NK-92 (cell line): ENCODE data around the gene NLRP10.

Experiments used
- DNase-seq: peaks from one replicate; lab custom pipeline; 2025; ENCODE audit not compliant: unreplicated experiment; lab: John Stamatoyannopoulos, UW

NLRP10 gene

DNA sequence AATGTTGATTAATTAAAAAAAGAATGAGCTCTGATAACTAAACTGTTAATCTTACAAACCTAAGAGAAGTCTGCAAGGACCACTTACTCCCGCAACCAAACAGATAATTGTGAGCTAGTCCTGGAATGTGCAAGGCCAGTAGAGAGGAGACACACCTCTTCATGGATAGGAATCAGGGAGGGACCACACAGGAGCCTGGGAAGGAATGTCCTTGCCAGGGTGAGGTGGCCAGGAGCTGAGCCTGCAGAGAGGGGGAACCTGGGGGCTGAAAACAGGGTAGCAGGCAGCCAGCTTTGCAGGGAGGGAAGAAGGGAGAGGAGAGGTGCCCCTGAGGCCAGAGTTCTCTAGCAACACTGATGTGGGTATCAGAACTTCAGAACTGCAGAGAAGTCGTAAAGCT, 9.4 kb upstream of the NLRP10 start:
- DNase-seq: no peak

DNA sequence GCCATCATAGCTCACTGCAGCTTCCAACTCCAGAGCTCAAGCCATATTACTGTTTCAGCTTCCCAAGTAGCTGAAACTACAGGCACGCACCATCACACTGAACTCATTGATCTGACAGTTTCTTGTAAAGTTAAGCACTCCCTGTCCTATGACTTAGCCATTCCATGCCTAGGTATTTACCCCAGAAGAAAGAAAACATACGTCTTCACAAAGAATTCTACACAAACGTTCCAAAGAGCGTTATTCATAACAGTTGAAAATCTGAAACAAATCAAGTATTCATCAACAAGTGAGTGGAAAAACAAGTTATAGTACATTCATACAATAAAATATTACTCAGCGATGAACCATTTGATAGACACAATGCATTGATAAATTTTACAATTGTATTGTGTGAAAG, 7.8 kb upstream of the NLRP10 start:
- no peak for DNase-seq

DNA sequence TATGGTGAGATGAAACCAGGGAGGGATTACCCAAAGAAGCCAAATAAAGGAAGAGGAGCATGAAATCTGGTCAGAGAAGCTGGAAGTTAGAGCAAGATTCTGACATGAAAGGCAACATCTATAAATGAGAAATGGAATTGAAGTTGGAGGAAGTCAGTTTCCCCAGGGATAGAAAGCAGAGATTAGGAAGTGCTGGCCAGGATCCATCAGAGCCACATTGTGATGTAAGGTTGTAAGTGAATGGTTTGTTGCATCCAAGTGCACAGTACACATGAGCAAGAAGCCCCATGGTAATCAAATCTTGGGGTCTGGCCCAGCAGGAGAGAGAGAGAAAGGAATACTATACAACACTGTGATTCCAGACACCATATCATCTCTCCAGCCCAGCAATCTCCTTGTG, 6.6 kb upstream of the NLRP10 start:
- DNase-seq: no peak

DNA sequence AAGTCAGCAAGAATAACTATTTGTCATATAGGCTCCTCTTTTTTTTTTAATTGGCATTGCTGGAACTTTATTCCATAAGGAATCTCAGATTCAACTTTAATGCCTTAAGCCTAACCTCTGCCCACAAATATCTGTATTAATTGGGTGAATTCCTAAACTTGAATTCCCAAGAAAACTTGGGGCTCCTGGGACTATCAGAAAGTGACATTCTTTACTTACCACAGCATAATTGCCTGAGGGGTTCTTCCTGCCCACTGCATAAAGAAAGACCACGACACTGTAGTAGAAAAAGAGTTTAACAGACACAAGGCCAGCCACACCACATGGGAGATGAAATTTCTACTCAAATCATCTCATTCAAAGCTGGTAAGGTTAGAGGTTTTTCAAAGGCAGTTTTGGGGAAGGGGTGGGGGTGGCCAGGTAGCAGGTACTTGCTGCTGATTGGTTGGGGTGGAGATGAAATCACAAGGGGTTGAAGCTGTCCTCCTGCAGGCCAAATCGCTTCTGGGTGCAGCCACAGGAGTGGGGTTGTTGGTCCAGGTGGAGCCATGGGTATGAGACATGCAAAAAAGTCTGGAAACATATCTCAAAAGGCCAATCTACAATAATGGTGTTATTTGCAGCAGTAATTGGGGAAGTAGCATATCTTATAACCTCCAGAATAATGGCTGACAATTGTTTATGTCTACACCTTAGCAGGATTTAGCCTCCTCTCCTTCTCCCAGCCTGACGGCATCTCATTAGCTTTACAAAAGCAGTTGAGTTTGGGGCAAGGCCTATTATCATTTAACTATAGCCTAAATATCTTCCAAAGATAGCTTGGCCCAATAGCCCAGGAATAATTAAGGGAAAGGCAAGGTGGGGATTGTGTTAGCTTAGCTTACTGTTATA, 4.8 kb upstream of the NLRP10 start:
- DNase-seq: no peak

DNA sequence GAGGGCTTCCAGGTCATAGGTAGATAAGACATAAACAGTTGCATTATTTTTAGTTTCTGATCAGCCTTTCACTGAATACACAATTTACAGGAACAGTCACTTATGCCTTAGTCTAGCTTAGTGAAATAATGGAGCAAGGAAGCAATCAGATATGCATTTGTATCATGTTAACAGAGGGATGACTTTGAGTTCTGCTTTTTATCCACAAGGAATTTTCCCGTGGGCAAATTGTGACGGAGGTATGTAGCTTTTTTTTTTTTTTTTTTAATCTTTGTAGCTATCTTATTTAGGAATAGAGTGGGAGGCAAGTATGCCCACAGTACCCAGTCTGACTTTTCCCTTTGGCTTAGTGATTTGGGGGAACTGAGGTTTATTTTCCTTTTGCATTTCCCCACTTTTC, 3.4 kb upstream of the NLRP10 start:
- DNase-seq: no peak

DNA sequence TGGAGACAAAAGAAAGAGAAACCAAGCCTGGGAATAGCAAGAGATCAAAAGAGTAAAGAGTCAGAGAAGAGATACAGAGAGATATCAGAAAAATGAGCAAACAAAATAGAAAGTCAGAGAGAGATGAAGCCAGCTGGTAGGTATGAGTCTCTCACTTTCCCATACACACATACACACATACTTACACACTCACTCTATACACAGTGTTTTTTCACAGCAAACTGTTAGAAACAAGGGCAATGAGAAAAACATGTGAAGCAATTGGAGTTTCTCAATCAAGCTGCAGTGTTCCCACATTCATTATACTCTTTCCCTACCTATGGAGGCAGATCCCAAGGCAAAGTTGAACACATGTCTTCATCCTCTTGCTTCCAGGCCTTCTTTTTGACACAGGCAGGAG, 2.6 kb upstream of the NLRP10 start:
- no peak for DNase-seq

DNA sequence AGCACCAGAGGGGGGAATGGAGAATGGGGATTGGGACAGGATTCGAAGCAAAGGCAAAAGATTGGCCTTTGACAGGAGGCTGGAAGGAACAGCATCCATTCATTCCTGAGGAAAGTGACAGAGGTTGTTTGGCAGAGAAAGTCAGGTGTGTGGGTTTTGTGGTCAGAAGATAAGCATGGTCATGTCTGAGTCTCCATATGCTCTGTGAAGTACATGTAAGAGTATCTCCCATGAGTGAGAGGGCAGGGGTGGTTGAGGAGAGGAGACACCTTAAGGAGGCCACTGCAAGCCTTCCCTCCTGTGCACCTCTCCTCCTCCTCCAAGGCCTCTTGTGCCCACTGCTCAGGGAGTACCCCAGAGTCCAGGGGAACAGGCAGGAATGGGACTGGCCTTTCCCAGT, 1.9 kb upstream of the NLRP10 start:
- no peak for DNase-seq

DNA sequence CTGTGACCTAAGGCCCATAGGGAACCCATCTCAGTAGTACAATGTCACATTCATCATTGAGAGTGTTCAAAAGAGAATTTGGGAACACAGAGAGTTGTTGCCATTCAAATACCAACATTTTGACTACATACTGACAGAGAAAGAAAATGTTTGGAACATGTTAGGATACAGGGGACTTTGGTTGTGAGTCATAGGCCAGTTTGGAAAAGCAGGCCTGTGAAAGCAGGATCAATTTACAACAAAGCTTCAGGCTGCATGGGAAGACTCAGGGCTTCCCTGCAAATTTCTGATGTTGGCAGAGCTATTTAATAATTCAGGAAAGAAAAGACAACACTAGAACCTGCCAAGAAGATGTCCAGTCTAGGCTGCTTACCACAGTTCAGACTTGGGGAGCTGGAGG, 374 bp downstream of the NLRP10 start:
- no peak for DNase-seq

DNA sequence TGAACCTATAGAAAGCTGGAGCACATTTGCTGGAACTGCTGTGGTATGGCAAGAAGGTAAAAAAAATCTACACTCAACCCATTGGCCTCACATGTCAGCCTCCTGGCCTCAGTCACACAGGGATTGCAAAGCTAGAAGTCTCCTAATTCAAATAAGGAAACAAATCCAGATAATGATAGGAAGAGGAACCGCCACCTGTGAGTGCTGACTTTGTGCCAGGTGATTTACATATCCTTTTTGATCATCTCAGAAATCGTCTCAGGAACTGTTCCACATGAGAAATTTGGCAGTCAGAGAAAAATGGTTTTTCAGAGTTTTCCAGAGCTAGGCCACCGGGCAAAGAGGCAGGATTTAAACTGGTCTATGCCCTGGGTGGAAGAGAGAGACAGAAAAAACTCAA, 986 bp downstream of the NLRP10 start:
- DNase-seq: no peak

DNA sequence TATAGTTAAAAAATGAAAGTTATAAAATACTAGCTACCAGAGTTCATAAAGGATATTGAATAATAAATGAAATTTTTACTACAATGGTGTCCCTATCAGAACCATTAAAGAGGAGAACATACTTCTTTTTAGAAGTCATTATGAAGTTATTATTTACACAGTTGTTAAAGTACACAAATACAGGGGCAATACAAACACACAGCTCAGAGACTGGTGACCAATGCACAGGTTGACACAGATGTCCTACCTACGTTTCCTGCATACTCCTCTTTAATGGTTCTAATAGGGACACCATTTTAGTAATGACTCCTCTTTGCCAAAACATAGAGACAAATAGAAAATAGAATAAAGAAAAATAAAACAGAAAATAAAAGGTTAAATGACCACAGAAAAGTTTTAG, 10.1 kb downstream of the NLRP10 start:
- no peak for DNase-seq

DNA sequence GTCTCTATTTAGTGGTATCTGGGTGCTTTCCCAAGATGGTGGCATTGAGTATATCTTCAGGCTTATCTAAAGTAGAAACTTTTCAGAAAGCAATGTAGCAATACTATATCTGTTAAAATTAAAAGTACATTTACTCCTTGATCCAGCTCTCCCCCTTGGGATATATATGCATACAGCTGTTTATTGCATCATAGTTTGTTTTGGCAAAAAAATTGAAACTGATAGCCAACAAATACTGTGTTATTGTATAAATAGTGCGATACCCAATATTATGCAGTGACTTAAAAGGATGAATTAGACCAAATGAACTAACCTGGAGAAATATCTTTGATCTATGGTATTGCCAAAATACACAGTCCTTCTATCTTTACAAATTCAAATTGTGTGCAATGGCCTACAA, 15.3 kb downstream of the NLRP10 start:
- DNase-seq: no peak

DNA sequence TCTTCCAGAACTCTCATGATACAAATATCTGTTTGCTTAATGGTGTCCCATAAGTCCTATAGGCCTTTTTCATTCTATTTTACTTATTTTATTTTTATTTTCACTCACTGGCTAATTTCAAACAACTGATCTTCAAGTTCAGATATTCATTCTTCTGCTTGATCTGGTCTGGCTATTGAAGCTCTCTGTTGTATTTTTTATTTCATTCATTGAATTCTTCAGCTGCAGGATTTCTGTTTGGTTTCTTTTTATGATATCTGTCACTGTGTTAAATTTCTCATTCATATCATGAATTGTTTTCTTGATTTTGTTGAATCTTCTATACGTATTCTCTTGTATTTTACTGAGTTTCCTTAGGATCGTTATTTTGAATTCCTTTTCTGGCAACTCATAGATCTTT, 21.1 kb downstream of the NLRP10 start:
- no peak for DNase-seq

DNA sequence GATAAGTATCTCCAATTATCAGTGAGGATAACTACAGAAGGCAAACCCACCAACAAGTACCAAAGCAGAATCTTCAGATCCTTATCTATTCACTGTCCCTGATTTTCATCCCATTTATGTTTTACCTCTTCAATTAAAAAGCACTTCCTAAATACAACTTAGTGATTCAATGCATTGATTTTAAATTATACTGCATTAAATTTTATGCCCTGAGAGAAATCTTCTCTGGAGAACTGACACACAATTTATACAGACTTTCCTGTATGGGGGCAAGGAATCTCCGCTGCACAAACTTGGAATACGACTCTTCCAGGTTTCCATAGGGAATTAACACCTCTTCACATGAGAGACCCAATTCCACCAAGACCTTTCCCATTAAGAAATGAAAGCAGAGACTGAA, 23.6 kb downstream of the NLRP10 start, which contains the start of gene OR10A3:
TSS of gene OR10A3 (minus strand) at position 101 of the 400 bp plus-strand sequence. CDS start 2,188 bp downstream, outside the sequence.
- no peak for DNase-seq

DNA sequence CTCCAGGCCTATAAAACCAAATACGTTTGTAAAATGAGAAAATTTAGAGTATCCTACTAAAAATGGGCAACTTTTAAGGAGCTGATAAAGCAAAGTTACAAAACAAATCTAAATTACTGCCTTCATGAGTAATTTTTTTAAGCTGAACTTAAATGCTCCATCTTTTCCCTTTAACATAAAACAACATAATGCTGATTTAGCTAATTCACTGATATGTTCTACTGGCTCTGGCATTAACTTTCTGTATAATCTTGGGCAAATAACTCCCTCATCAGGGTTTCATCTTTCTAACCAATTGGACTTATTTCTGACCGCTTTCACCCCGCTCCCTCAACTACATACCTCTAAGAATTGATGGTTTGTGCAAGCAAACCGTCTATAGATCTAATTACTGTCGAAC, 24.1 kb downstream of the NLRP10 start:
- DNase-seq: no peak

DNA sequence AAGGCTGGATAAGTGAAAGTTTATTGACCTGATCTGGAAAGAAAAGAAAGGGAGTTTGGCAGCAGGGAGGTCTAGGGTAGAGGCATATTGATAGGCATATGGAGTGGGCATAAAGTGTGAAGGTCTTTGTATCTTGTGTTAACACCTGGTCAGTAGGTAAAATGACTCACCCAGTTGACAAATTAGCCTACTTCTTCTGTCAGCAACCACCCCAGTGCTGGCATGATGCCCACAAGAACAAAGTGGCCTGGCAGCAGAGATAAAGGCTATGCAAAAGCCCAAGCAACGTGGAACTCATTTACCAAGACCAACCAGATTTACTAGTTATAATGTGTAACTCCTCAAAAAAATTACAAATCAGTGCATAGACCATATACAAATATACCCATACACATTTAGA, 28.6 kb downstream of the NLRP10 start:
- no peak for DNase-seq

DNA sequence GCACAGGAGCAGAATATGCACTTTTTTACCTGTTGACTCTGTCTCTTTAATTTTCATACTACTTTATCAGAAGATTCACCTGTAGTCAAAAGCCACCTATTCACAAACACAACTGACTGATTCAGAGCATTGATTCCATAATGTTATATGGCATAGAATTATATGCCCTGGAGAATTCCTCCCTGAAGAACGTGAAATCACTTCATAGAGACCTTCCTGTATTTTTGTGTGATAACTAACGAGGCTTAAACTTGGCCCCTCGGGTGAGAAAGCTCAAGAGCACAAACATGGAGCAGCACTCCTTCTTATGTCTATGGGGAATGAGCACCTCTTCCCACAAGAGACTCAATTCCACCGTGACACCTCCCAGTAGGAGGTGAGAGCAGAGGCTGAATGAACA, 34.1 kb downstream of the NLRP10 start, which contains the start of gene OR10A6:
TSS of gene OR10A6 (minus strand) at position 101 of the 400 bp plus-strand sequence. CDS start 2,606 bp downstream, outside the sequence.
- no peak for DNase-seq

DNA sequence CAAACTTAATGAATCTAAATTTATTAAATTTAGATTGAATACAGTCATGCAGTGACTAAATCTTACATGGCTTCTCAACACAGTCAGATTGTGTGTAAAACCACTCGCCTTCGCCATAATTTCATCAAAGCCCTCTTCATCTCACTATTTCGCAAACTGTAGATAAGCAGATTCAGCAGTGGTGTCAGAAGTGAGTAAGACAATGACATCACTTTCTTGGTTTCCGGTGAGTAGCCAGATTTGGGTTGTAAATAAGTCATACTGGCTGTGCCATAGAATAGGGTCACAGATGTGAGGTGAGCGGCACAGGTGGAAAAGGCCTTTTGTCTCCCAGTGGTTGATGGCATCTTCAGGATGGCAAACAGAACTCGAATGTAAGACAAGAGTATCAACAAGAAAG, 37.6 kb downstream of the NLRP10 start:
- no peak for DNase-seq

DNA sequence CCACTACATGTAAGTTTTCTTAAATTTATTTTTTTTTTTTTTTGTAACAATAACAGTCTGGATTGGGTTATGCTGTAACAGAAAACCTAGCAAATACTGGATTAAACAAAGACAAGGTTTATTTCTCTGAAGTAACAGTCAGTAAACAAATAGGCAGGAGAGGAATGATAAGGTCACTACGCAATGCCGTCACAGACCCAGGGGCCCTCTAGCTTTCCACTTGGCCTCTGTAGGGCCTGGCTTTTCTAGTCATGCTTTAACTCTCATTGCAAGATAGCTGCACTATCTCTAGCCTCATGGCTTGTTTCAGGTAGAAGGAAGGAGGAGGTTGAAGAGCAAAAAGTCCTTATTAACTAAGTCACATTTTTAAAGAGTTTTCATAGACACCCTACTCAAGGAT, 40.7 kb downstream of the NLRP10 start:
- DNase-seq: no peak

DNA sequence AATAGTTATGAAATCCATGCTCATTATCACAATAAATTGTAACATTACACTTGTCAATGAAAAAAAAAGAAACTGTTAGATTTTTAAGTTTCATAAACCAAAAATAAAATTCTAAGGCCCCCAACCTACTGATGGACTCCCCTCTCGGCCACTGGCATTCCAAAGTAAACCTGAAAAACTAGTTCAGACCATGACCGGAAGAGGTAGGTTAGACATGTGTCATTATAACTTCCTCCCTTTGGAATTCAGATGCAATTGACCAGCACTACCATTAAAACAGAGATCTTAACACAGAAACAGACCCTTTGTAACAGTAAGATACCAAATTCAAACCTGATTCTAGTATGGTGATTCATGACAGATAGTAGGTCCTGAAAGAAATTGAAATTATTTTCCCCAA, 47.1 kb downstream of the NLRP10 start:
- no peak for DNase-seq
